Measurements from ENCODE around the gene ACHE.
"Not testable (repeated sequence)": the region's sequence is repeated elsewhere in the genome, so short reads cannot be mapped to it uniquely, and the experiment has no call there.

Gene ACHE

GRCh38 chr7:100921039-100921438, 25.4 kb upstream of the ACHE start:
- no peak for TF ChIP-seq CTCF (conservative IDR thresholded peaks at IDR 0.05; ENCODE audit: low read length)
- no peak for DNase-seq (ENCODE audit: low read depth)
- no peak overlapping the region for H3K4me3 ChIP-seq (ENCODE audit: low read length)

- not testable (repeated sequence) for DNase-seq (ENCODE audit: low read depth); H3K4me3 ChIP-seq (ENCODE audit: low read length)
Observed at GRCh38 chr7:100919779-100920437, 24.2 kb upstream of the ACHE start.

- DNase-seq (ENCODE audit: low read depth); H3K4me3 ChIP-seq (ENCODE audit: low read length): not testable (repeated sequence)
Observed at GRCh38 chr7:100919335-100919734, 23.6 kb upstream of the ACHE start.

GRCh38 chr7:100914879-100915447, 19.3 kb upstream of the ACHE start:
- TF ChIP-seq CTCF (conservative IDR thresholded peaks at IDR 0.05; ENCODE audit: low read length), result no peak
- no peak overlapping the region for H3K4me3 ChIP-seq (ENCODE audit: low read length)
- no peak for DNase-seq (ENCODE audit: low read depth)

GRCh38 chr7:100914208-100914878, 18.7 kb upstream of the ACHE start:
- TF ChIP-seq CTCF (conservative IDR thresholded peaks at IDR 0.05; ENCODE audit: low read length), result no peak
- no peak overlapping the region for H3K4me3 ChIP-seq (ENCODE audit: low read length)
- no peak for DNase-seq (ENCODE audit: low read depth)

GRCh38 chr7:100911484-100911883, 15.8 kb upstream of the ACHE start:
- H3K4me3 ChIP-seq (ENCODE audit: low read length), result no peak overlapping the region
- DNase-seq (ENCODE audit: low read depth), result no peak
- no peak for TF ChIP-seq CTCF (conservative IDR thresholded peaks at IDR 0.05; ENCODE audit: low read length)

GRCh38 chr7:100910443-100910842, 14.8 kb upstream of the ACHE start:
- not testable (repeated sequence) for DNase-seq (ENCODE audit: low read depth); H3K4me3 ChIP-seq (ENCODE audit: low read length)

- DNase-seq (ENCODE audit: low read depth), result no peak
- no peak overlapping the region for H3K4me3 ChIP-seq (ENCODE audit: low read length)
- TF ChIP-seq CTCF (conservative IDR thresholded peaks at IDR 0.05; ENCODE audit: low read length), result no peak
Observed at GRCh38 chr7:100908512-100908911, 12.8 kb upstream of the ACHE start.
